ENCODE data around the gene ERAP2. TPM values are rescaled to one million over a fixed set of nuclear protein-coding genes. Genes with fewer than 3 reads are reported as not detected.
A peak's percentile ranks its signal among the peaks of the same experiment; 100 is the strongest.

Gene ERAP2
- total RNA-seq, 3 donors from 2014 or later: 16.1 to 44.8 (median 19.5) TPM

DNA sequence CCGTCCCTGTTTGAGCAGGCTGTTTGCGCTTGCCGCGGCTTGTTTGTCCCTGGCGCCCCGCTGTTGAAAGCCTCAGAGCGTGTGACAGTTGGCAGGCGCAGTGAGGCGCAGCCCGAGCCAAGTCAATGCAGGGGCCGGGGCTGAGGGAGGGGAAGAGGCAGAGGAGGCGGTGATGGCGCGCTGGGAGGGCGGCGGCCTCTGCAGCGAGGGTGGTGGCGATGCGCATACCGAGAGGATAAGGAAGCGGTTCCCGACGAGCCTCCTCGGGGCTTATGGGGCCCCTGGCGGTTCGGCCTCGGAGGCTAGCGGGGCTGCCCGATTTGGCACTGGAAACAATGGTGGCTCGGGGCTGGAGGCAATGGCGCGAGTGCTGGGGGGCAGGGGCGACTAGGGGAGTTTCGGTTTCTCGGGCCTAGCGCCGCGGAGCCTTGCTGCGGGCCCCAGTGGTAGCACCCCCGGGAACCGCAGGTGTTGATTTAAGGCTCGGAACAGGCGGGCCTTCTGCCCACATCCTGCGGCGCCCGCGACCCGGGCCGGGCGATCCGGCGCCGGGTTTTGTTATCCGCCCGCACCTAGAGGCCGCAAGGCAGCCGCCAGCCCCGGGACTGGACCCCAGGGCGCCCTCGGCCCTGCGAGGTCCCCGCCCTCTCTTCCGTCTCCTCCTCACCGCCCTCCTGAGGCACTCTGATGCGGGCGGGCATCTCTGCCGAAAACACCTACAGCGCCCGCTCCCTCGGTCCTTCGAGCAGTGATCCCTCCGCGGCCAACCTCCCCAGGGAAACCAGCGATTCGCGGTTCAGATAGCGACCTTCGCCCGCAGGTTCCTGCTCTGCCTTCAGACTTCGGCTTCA lies 58.6 kb downstream of the ERAP2 start:
- intact Hi-C loops (cut with DNase I, micrococcal nuclease): no loop called here
- ATAC-seq: peak; percentile 83

GRCh38 chr5:96935559-96936430 lies 59.5 kb downstream of the ERAP2 start, which contains the start of gene LNPEP:
Gene LNPEP (plus strand): TSS chr5:96936080. CDS start chr5:96936156, 76 bp downstream.
- DNase-seq (peak; percentile 97 to 99 (median 99)), ATAC-seq (peak; percentile 83)
- H3K9me3 ChIP-seq: no peaks in the 10 kb centered on the region
- intact Hi-C loops (cut with DNase I, micrococcal nuclease): no loop called here
- TF ChIP-seq, protein P1, sequence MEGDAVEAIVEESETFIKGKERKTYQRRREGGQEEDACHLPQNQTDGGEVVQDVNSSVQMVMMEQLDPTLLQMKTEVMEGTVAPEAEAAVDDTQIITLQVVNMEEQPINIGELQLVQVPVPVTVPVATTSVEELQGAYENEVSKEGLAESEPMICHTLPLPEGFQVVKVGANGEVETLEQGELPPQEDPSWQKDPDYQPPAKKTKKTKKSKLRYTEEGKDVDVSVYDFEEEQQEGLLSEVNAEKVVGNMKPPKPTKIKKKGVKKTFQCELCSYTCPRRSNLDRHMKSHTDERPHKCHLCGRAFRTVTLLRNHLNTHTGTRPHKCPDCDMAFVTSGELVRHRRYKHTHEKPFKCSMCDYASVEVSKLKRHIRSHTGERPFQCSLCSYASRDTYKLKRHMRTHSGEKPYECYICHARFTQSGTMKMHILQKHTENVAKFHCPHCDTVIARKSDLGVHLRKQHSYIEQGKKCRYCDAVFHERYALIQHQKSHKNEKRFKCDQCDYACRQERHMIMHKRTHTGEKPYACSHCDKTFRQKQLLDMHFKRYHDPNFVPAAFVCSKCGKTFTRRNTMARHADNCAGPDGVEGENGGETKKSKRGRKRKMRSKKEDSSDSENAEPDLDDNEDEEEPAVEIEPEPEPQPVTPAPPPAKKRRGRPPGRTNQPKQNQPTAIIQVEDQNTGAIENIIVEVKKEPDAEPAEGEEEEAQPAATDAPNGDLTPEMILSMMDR (IDR thresholded peaks at IDR 0.05): no peak
- peaks cover 23% of the 10 kb centered on the region for H3K4me1 ChIP-seq (ENCODE audit: low read depth)
- no peaks in the 10 kb centered on the region for H3K36me3 ChIP-seq (ENCODE audit: low read depth)
- H3K4me3 ChIP-seq: peak within 1 kb of the TSS; percentile 85

More for the DNA sequence above, 58.6 kb downstream of the ERAP2 start:
- H3K4me3 ChIP-seq: peak overlapping the region; percentile 85
- H3K36me3 ChIP-seq (ENCODE audit: low read depth): no peaks in the 10 kb centered on the region
- H3K4me1 ChIP-seq (ENCODE audit: low read depth): peaks cover 23% of the 10 kb centered on the region
- DNase-seq: peak; percentile 95 to 97 (median 97)
- TF ChIP-seq, protein P1 (IDR thresholded peaks at IDR 0.05): no peak
- H3K9me3 ChIP-seq: no peaks in the 10 kb centered on the region

GRCh38 chr5:96936431-96937320 lies 60.4 kb downstream of the ERAP2 start:
- Histone ChIP-seq H3K9me3 (no peaks in the 10 kb centered on the region), H3K4me3 (peak overlapping the region; percentile 85), H3K4me1 (ENCODE audit: low read depth) (peaks cover 23% of the 10 kb centered on the region), H3K36me3 (ENCODE audit: low read depth) (no peaks in the 10 kb centered on the region)
- TF ChIP-seq, protein P1 (IDR thresholded peaks at IDR 0.05): no peak
- intact Hi-C loops (cut with DNase I, micrococcal nuclease): no loop called here
- peak in 2 of 3 donors; percentile 48 to 73 for DNase-seq
- ATAC-seq: peak; percentile 3

GRCh38 chr5:96940586-96940985 lies 64.3 kb downstream of the ERAP2 start:
- ATAC-seq (no peak), DNase-seq (no peak)
- TF ChIP-seq, protein P1 (IDR thresholded peaks at IDR 0.05): no peak
- intact Hi-C loops (cut with DNase I, micrococcal nuclease): no loop called here
- Histone ChIP-seq H3K4me1 (ENCODE audit: low read depth) (peaks cover 4% of the 10 kb centered on the region), H3K4me3 (no peak overlapping the region), H3K36me3 (ENCODE audit: low read depth) (no peaks in the 10 kb centered on the region), H3K9me3 (no peaks in the 10 kb centered on the region)

- no peak for ATAC-seq
- no peak for DNase-seq
- H3K4me1 ChIP-seq (ENCODE audit: low read depth): peaks cover 4% of the 10 kb centered on the region
- no peak overlapping the region for H3K4me3 ChIP-seq
- H3K9me3 ChIP-seq: no peaks in the 10 kb centered on the region
- TF ChIP-seq, protein P1 (IDR thresholded peaks at IDR 0.05): no peak
- intact Hi-C loops (cut with DNase I, micrococcal nuclease): no loop called here
- no peaks in the 10 kb centered on the region for H3K36me3 ChIP-seq (ENCODE audit: low read depth)
Observed at GRCh38 chr5:96941140-96941539, 64.8 kb downstream of the ERAP2 start.

Measured in mucosa of descending colon (tissue), 3 donors.